ENCODE results near the gene AP2A2. TPM values are rescaled to one million over a fixed set of nuclear protein-coding genes. Genes with fewer than 3 reads are reported as not detected.

Gene AP2A2
- total RNA-seq, 2 experiments from 2014 or later: 24.9 to 43.0 TPM

DNA sequence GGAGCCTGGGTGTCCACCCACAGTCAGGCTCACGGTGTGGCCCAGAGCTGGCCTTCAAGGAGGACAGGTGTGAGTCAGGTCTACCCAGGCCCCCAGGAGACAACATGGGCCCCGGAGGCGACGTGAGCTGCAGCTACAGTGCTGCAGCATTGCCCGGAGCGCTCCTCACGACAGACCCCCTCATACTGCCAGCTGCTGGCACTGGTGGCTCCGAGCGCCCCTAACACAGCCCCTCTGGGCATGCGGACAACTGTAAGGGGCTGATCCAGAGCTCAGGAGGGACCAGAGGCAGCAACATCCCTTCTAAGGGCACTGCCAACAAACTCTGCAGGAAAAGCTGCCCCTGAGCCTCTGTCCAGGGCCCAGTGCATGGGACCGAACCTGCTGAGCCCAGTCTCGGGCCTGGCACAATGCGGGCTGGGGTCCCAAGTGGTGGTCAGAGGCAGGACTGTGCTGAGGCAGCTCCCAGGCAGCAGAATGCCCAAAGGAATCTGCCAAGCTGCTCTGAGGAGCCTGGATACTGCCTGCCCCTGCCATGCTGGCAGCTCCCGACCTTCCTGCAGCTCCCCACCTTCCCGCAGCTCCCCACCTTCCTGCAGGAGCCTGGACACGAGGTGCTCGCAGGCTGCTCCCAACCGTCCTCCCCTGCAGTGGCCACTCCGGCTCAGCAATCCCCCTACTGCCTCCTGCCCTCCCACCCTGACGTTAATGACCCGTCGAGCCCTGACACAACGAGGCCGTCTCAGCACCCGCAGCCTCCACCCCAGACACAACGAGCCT is 30.1 kb upstream of the AP2A2 start:
- no peaks in the 10 kb centered on the region for H3K9me2 ChIP-seq (ENCODE audit: insufficient read depth, low read length)
- ChIA-PET POLR2A (no interaction called here), CTCF (ENCODE audit: unreplicated experiment) (no interaction called here)
- DNase-seq (ENCODE audit: low spot score): no peak
- BruUV-seq (replicated peaks): no TSS peak
- H3K79me2 ChIP-seq (ENCODE audit: insufficient read depth, low read depth, low read length): no peaks in the 10 kb centered on the region
- no peak overlapping the region for H3K27ac ChIP-seq (ENCODE audit: low read depth, low read length, poor library complexity, severe bottlenecking)
- intact Hi-C loops (cut with micrococcal nuclease; ENCODE audit: unreplicated experiment): no loop called here
- peaks cover 25% of the 10 kb centered on the region; the same call in 1 of the 2 replicates for H3K36me3 ChIP-seq (ENCODE audit: insufficient read depth, low read length)
- no peak overlapping the region for H3K4me2 ChIP-seq (ENCODE audit: low read length)
- no peak overlapping the region for H2AFZ ChIP-seq (ENCODE audit: low read length)
- no peaks in the 10 kb centered on the region; the same call in 1 of the 2 replicates for H4K20me1 ChIP-seq (ENCODE audit: insufficient read depth, low read length)
- H3K4me3 ChIP-seq (ENCODE audit: low read depth, low read length, poor library complexity, severe bottlenecking): no peak overlapping the region
- no peaks in the 10 kb centered on the region for H3K9me3 ChIP-seq (ENCODE audit: low read length)
- TF ChIP-seq CTCF (conservative IDR thresholded peaks at IDR 0.05; ENCODE audit: low read length): no peak
- no peak for TF ChIP-seq EZH2phosphoT487 (IDR thresholded peaks at IDR 0.05; ENCODE audit: borderline replicate concordance, low read depth, low read length)
- H3K4me1 ChIP-seq (ENCODE audit: insufficient read depth, low read length, poor library complexity, severe bottlenecking): no peaks in the 10 kb centered on the region

GRCh38 chr11:897253-898142 is 28.2 kb upstream of the AP2A2 start:
- Histone ChIP-seq H3K4me2 (ENCODE audit: low read length) (no peak overlapping the region), H4K20me1 (ENCODE audit: insufficient read depth, low read length) (no peaks in the 10 kb centered on the region; the same call in 1 of the 2 replicates), H2AFZ (ENCODE audit: low read length) (no peak overlapping the region), H3K27ac (ENCODE audit: low read depth, low read length, poor library complexity, severe bottlenecking) (no peak overlapping the region), H3K4me3 (ENCODE audit: low read depth, low read length, poor library complexity, severe bottlenecking) (no peak overlapping the region), H3K9me3 (ENCODE audit: low read length) (no peaks in the 10 kb centered on the region), H3K9me2 (ENCODE audit: insufficient read depth, low read length) (no peaks in the 10 kb centered on the region), H3K4me1 (ENCODE audit: insufficient read depth, low read length, poor library complexity, severe bottlenecking) (no peaks in the 10 kb centered on the region), H3K79me2 (ENCODE audit: insufficient read depth, low read depth, low read length) (no peaks in the 10 kb centered on the region), H3K36me3 (ENCODE audit: insufficient read depth, low read length) (peaks cover 41% of the 10 kb centered on the region)
- intact Hi-C loops (cut with micrococcal nuclease; ENCODE audit: unreplicated experiment): no loop called here
- TF ChIP-seq EZH2phosphoT487 (IDR thresholded peaks at IDR 0.05; ENCODE audit: borderline replicate concordance, low read depth, low read length) (no peak), CTCF (conservative IDR thresholded peaks at IDR 0.05; ENCODE audit: low read length) (no peak)
- ChIA-PET POLR2A (no interaction called here), CTCF (ENCODE audit: unreplicated experiment) (interaction anchor here (0.6 to 1.2 kb wide), 3 partner anchors 9 to 632 kb away, joined by 3 read pairs; no protein-coding TSS in a partner anchor)
- no TSS peak for BruUV-seq (replicated peaks)
- no peak for DNase-seq (ENCODE audit: low spot score)

All from OCI-LY7 (cell line).